ENCODE data around the gene MBD2.

- TF ChIP-seq EGR1 (IDR thresholded peaks at IDR 0.05), result no peak
- TF ChIP-seq MAX (IDR thresholded peaks at IDR 0.05), result no peak
- TF ChIP-seq FOXM1 (IDR thresholded peaks at IDR 0.05; ENCODE audit: borderline replicate concordance, low read depth), result no peak
- TF ChIP-seq RAD21 (IDR thresholded peaks at IDR 0.05; ENCODE audit: low read depth), result no peak
These were observed 26.4 kb upstream of the MBD2 start for GRCh38 chr18:54250846-54251261.

Data from Ishikawa (cell line).